GM12801 (cell line): Measurements from ENCODE around the gene KDM5B.

Experiments
- CTCF ChIP-seq: IDR thresholded peaks from one replicate; pipeline ENCODE4 v1.5.1; 2011; ENCODE audit warnings: control low read depth; ENCODE audit not compliant: insufficient read length; ENCODE audit errors: extremely low read depth

The KDM5B gene

GRCh38 chr1:202742496-202742895 lies 65.7 kb downstream of the KDM5B start:
- no peak for TF ChIP-seq CTCF

DNA sequence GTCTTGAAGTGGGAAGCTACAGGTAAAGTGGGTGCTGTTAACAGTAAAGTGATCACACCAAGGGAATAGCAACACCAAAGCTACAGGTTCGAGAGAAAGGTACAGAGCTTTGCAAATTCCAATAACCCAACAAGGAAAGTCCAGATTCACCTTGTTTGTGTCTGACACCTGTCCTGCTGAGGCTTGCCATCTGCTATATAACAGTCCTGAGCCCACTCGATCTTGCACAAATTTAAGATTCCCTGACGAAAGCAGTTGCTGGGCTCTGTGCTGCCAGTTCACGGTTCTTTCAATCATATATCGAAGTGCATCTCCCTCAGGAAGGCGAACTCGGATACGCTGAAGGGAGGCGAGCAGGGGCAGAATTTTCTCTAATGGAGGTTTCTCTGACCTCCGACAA lies 75.0 kb downstream of the KDM5B start:
- TF ChIP-seq CTCF = no peak

DNA sequence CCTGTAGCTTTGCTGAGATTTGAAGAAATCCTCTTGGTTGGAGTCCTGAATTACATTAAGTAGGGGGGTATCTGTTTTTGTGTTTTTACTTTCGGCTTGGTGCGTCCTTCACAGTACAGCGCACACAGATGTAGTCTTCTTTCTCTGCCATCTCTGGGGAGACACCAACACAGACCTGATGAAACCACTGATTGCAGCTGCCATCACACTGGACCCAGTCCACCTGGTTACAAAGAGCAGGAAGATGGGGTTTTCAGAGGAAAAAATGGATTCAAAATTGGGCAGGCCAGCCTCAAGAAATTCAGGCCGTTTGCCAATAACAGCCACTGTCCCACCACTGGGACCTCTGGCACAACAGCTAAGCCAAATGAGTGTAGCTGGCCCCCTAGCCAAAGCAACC lies 79.3 kb downstream of the KDM5B start:
- no peak for TF ChIP-seq CTCF

DNA sequence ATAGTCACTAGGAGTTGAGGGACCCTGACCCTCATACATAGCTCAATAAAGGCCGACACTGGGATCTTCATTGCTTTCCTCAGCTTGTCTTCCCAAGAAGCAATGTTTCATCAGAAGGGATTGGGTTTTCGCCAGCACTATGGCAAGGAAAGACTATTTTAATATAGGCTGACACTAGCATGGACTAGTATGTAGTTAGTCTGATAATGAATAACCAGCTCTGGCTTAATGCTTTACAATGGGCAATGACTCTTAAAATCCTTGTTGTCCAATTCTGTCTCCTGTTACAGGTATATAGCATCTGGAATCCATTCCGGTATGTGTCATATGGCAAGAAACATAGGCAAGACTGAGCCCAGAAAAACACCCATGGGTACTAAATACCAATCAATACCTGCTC lies 82.7 kb downstream of the KDM5B start:
- TF ChIP-seq CTCF = no peak

DNA sequence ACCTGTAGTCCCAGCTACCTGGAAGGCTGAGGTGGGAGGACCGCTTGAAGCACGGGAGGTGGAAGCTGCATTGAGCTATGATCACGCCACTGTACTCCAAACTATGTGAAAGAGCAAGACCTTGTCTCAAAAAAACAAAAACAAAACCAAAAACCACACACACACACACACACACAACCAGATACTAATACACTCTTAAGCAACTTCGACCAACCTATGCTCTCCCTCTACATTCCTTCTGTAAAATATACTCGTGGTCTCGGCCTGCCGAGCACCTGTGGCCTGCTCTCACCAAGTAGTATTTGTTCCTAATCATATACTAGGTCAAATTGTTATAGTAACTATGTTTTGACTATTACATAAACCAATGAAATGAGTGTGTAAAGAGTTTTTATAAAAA lies 84.5 kb downstream of the KDM5B start:
- no peak for TF ChIP-seq CTCF

DNA sequence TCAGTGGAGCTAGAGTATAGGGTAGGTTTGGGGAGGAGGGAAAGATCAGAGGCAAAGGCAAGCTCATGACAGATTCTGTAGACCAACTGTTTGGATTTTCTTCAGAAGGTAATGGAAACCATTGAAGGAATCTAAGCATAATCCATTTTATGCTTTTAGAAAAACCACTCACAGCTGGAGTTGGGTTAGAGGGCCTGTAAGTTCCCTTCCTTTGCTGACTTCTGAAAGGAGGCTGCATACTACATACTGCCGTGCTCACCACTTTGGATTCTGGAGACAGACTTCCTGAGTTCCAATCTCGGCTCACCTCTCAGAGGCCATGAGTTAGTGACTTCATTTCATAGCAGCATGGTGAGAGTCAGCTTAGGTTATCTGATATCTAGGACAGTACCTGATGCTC lies 91.6 kb downstream of the KDM5B start:
- TF ChIP-seq CTCF = no peak

GRCh38 chr1:202713110-202713509 lies 95.1 kb downstream of the KDM5B start:
- TF ChIP-seq CTCF = no peak

- TF ChIP-seq CTCF = no peak
Observed at GRCh38 chr1:202711949-202712635, 96.1 kb downstream of the KDM5B start.
